ENCODE results near the gene DNAAF5.

DNA sequence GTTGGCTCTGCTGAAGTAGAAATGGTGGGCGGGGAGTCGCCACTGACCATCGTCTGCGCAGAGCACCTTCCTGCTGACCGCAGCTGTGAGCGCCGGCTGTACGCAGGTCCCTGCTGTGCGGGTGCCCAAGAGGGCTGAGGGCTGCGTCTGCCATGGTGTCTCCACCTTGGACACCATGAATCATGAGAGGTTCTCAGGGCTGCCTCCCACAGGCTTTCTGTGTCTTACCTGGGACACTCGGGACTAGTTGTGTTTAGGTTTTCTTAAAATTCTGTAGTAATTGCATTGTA lies 45.5 kb downstream of the DNAAF5 start:
- TF ChIP-seq, protein P1, sequence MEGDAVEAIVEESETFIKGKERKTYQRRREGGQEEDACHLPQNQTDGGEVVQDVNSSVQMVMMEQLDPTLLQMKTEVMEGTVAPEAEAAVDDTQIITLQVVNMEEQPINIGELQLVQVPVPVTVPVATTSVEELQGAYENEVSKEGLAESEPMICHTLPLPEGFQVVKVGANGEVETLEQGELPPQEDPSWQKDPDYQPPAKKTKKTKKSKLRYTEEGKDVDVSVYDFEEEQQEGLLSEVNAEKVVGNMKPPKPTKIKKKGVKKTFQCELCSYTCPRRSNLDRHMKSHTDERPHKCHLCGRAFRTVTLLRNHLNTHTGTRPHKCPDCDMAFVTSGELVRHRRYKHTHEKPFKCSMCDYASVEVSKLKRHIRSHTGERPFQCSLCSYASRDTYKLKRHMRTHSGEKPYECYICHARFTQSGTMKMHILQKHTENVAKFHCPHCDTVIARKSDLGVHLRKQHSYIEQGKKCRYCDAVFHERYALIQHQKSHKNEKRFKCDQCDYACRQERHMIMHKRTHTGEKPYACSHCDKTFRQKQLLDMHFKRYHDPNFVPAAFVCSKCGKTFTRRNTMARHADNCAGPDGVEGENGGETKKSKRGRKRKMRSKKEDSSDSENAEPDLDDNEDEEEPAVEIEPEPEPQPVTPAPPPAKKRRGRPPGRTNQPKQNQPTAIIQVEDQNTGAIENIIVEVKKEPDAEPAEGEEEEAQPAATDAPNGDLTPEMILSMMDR (IDR thresholded peaks at IDR 0.05), result no peak
- no peak for TF ChIP-seq POLR2A (IDR thresholded peaks at IDR 0.05)
